ENCODE results near the gene SERPINE2.

GRCh38 chr2:223978451-223978850 lies 60.6 kb downstream of the SERPINE2 start:
- TF ChIP-seq, protein P1, sequence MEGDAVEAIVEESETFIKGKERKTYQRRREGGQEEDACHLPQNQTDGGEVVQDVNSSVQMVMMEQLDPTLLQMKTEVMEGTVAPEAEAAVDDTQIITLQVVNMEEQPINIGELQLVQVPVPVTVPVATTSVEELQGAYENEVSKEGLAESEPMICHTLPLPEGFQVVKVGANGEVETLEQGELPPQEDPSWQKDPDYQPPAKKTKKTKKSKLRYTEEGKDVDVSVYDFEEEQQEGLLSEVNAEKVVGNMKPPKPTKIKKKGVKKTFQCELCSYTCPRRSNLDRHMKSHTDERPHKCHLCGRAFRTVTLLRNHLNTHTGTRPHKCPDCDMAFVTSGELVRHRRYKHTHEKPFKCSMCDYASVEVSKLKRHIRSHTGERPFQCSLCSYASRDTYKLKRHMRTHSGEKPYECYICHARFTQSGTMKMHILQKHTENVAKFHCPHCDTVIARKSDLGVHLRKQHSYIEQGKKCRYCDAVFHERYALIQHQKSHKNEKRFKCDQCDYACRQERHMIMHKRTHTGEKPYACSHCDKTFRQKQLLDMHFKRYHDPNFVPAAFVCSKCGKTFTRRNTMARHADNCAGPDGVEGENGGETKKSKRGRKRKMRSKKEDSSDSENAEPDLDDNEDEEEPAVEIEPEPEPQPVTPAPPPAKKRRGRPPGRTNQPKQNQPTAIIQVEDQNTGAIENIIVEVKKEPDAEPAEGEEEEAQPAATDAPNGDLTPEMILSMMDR (conservative IDR thresholded peaks at IDR 0.05) = no peak
- TF ChIP-seq ZFX (IDR thresholded peaks at IDR 0.05) = no peak
